WERI-Rb-1 (cell line): ENCODE measurements around the gene ZNRF1.
"Not testable (repeated sequence)": the region's sequence is repeated elsewhere in the genome, so short reads cannot be mapped to it uniquely, and the experiment has no call there.

Source experiments
- DNase-seq: peaks from one replicate; pipeline ENCODE4 v3.0.0-alpha.2; 2020
- H3K27ac ChIP-seq: fragments of 250-450 bp; sonication (Bioruptor Pico); 2 replicates; pipeline ENCODE4 v1.5.1; 2020; ENCODE audit warnings: mild to moderate bottlenecking, moderate library complexity
- H3K27me3 ChIP-seq: fragments of 250-450 bp; sonication (Bioruptor Pico); 2 replicates; pipeline ENCODE4 v1.5.1; 2021; ENCODE audit warnings: mild to moderate bottlenecking, low read depth, moderate library complexity; ENCODE audit not compliant: insufficient read depth, severe bottlenecking
- H3K36me3 ChIP-seq: fragments of 250-450 bp; sonication (Bioruptor Pico); 2 replicates; pipeline ENCODE4 v1.5.1; 2020; ENCODE audit warnings: mild to moderate bottlenecking, moderate library complexity
- H3K4me3 ChIP-seq: 2 replicates; pipeline ENCODE4 v1.5.1; 2011; ENCODE audit warnings: low read depth, mild to moderate bottlenecking, control low read depth, low read length
- H3K9me3 ChIP-seq: fragments of 250-450 bp; sonication (Bioruptor Pico); 2 replicates; pipeline ENCODE4 v1.5.1; 2021; ENCODE audit warnings: mild to moderate bottlenecking, moderate library complexity; ENCODE audit not compliant: severe bottlenecking
- TF ChIP-seq, protein P1 (sequence below): IDR thresholded peaks from 2 replicates; pipeline ENCODE4 v1.5.1; 2011; ENCODE audit warnings: low read depth, mild to moderate bottlenecking, control low read depth, inconsistent platforms, low read length

ZNRF1 gene

DNA sequence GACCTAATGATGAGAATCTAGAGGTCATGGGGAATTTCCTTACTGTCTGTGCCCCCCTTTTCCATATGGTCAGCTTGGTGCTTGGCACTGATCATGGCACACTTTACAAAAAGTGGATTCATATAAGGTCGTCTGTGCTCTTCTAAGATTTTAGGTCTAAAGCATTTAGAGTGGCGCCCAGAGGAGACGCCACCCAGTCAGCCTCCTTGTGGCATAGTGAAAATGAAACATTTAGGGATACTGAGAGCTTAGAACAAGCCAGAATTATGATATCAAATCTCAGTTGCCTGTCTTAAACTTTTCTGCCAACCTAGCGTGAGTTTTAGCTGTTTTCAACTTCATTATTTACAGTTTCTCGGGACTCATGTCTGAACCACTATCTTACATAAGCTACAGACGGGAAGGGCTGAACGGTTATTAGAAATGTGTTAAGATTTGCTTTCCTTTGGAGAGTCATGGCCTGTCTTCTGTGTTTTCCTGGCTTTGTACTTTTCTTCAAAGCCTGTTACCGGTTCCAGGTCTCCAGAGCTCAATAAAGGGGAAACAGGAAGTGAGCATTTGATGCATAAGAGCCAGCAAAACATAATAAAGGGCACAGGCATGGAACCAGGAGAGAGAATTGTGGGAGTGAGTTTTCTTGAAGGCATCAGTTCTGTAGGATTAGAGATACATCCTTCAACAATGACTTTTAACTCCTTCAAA lies 13.7 kb downstream of the ZNRF1 start:
- Histone ChIP-seq H3K36me3 (no peaks in the 10 kb centered on the region; the same call in 1 of the 2 replicates), H3K27me3 (no peaks in the 10 kb centered on the region), H3K9me3 (no peaks in the 10 kb centered on the region), H3K4me3 (no peak overlapping the region), H3K27ac (no peak overlapping the region)
- DNase-seq: no peak
- TF ChIP-seq, protein P1, sequence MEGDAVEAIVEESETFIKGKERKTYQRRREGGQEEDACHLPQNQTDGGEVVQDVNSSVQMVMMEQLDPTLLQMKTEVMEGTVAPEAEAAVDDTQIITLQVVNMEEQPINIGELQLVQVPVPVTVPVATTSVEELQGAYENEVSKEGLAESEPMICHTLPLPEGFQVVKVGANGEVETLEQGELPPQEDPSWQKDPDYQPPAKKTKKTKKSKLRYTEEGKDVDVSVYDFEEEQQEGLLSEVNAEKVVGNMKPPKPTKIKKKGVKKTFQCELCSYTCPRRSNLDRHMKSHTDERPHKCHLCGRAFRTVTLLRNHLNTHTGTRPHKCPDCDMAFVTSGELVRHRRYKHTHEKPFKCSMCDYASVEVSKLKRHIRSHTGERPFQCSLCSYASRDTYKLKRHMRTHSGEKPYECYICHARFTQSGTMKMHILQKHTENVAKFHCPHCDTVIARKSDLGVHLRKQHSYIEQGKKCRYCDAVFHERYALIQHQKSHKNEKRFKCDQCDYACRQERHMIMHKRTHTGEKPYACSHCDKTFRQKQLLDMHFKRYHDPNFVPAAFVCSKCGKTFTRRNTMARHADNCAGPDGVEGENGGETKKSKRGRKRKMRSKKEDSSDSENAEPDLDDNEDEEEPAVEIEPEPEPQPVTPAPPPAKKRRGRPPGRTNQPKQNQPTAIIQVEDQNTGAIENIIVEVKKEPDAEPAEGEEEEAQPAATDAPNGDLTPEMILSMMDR: no peak

GRCh38 chr16:75013123-75013522 lies 14.3 kb downstream of the ZNRF1 start:
- not testable (repeated sequence) for H3K9me3 ChIP-seq, H3K27me3 ChIP-seq, DNase-seq, H3K27ac ChIP-seq, H3K4me3 ChIP-seq, H3K36me3 ChIP-seq

DNA sequence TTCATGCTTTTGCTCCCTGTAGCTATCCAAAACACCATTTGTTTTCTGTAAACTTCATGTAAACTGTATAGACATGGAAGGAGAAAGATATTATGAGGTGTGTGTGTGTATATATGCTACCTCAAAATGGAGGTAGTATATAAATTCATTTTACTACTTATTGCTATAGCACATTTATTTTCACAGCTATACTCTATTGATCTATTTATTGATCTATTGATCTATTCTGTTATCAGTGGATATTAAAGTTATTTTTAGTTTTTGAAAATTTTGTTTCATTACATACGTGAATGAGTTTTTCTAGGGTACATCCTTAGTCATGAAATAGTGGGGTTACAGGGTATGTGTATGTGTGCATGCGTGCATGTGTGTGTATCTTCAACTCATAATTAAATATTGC lies 15.5 kb downstream of the ZNRF1 start:
- H3K36me3 ChIP-seq: no peaks in the 10 kb centered on the region
- DNase-seq: no peak
- H3K27me3 ChIP-seq: no peaks in the 10 kb centered on the region
- no peak overlapping the region for H3K27ac ChIP-seq
- H3K4me3 ChIP-seq: no peak overlapping the region
- no peaks in the 10 kb centered on the region for H3K9me3 ChIP-seq
- TF ChIP-seq, protein P1: no peak

DNA sequence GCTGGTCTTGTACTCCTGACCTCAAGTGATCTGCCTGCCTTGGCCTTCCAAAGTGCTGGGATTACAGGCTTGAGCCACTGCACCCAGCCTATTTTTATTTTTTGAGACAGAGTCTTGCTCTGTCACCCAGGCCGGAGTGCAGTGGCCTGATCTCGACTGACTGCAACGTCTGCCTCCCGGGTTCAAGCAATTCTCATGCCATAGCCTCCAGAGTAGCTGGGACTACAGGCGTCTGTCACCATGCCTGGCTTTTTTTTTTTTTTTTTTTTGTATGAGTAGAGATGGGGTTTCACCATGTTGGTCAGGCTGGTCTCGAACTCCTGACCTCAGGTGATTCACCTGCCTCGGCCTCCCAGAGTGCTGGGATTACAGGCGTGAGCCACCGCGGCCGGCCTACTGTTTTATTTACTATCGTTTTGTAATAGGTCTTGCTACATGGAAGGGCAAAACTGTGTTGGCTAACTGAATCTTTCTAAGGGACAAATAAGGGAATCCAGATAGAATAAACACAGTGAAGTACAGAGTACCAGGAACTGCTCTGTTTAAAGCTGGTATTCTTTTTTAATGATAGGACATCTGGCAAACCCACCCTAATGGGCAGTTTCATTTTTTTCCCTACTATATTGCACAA lies 17.7 kb downstream of the ZNRF1 start:
- not testable (repeated sequence) for H3K4me3 ChIP-seq, H3K9me3 ChIP-seq, H3K27ac ChIP-seq, H3K27me3 ChIP-seq, H3K36me3 ChIP-seq, DNase-seq

DNA sequence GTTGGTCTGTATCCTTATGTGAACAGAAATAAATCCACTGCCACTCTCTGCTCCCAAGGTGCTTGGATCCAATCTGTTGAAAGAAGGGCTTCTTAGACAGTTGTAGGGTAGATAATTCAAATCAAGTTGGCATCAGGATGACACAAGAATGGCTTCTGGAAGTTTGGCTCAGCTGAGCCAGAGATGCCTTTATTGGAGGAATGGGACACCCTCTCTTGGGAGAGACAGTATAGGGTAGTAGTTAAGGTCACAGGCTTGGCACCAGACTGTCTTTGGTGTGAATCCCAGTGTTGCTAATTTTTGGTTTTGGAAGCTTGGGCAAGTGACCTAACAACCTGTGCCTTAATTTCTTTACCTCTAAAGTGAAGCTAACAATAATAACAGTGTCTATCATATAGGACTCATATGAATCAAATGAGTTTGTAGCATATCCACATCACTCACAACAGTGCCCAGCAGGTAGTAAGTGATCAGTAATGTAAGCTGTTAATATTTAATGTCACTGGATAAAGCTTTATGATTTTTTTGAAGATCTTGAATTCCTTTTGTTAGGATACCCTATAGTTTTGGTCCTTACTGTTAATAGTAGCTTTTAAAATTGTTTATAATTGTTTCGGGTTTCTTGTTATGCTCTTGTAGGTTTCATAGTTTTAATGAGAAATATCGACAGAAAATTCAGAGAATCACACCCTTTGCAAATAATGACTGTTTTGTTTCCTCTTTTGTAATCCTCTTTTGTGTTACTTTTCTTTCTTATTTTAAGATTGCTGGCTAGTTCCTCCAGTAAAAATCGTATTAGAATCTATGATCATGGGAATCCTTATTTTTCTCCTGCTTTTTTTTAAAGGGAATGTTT lies 19.1 kb downstream of the ZNRF1 start:
- Histone ChIP-seq H3K36me3 (peaks cover 7% of the 10 kb centered on the region; the same call in 1 of the 2 replicates), H3K9me3 (peaks cover 9% of the 10 kb centered on the region), H3K27me3 (no peaks in the 10 kb centered on the region), H3K27ac (no peak overlapping the region), H3K4me3 (no peak overlapping the region)
- DNase-seq: no peak
- TF ChIP-seq, protein P1: no peak

GRCh38 chr16:75019007-75019406 lies 20.2 kb downstream of the ZNRF1 start:
- Histone ChIP-seq H3K9me3 (peaks cover 9% of the 10 kb centered on the region), H3K27me3 (no peaks in the 10 kb centered on the region), H3K27ac (no peak overlapping the region), H3K4me3 (no peak overlapping the region), H3K36me3 (peaks cover 7% of the 10 kb centered on the region; the same call in 1 of the 2 replicates)
- TF ChIP-seq, protein P1: no peak
- no peak for DNase-seq
